ENCODE data around the gene VEZF1.

Gene VEZF1

DNA sequence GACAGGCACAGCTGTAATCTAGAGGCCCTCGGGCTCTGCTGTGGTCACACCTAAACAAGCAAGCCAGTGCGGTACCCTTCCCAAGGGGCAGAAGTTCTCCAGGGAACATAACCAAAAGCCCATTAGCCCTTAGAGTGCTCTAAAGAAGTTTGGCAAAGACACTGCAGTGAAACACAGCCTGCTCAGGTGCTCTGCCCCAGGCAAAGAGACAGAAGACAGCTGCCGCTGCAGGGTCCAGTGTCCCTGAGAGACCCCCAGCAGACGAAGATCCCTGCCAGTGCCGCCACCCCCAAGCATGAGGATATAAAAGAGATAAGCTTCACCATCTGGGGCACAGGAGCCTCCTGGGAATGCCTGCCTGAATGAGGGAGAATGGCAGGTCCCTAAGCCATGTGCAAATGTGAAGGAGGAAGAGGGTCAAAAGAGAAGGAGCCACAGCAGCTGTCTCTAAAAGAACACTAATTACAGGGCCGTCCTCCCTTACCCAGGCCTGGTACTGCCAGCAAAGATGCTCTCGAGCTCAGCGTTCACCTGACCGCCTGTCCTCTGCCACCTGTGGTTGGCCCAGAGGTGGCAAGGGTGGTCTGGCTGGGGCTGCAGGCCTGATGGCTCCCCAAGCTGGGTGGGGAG lies 62.6 kb downstream of the VEZF1 start:
- TF ChIP-seq GATA3 (IDR thresholded peaks at IDR 0.05; ENCODE audit: low read depth, low read length) (no peak), GATA2 (IDR thresholded peaks at IDR 0.05; ENCODE audit: low read depth, low read length) (no peak; the same call in 1 of the 2 replicates)

DNA sequence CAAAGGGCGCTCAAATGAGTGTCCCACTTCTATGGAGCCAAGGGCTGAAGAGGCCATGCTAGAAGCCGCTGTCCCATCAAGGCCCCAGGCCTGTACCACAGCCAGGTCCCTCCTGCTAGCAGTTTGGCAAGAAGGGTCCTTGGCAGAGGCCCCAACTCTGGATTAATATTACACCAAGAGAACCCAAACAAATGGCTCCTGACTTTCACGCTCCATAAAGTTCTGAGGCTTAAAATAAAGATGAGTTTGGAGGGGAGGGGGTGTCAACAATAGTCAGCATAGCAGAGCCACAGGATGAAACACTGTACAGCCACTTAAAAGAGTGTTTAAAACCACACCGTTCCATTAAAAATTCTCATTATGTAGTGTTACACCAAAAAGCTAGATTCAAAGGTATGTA lies 63.4 kb downstream of the VEZF1 start:
- no peak for TF ChIP-seq GATA2 (IDR thresholded peaks at IDR 0.05; ENCODE audit: low read depth, low read length)
- no peak for TF ChIP-seq GATA3 (IDR thresholded peaks at IDR 0.05; ENCODE audit: low read depth, low read length)
